Neural crest cell (in vitro differentiated cells): ENCODE measurements around the gene SELENOK. TPM values are rescaled to one million over a fixed set of nuclear protein-coding genes. Genes with fewer than 3 reads are reported as not detected.
A peak's percentile ranks its signal among the peaks of the same experiment; 100 is the strongest.

Experiments
- DNase-seq: peaks from one replicate; pipeline ENCODE4 v3.0.0; 2021; ENCODE audit warnings: low read depth, mixed read lengths, low spot score
- H3K27ac Mint-ChIP-seq: one replicate; pipeline ENCODE4 v1.8.0; 2021; ENCODE audit warnings: mild to moderate bottlenecking, mixed read lengths; ENCODE audit not compliant: unreplicated experiment
- H3K27me3 Mint-ChIP-seq: 2 replicates; pipeline ENCODE4 v1.8.0; 2021; ENCODE audit warnings: low read depth, mild to moderate bottlenecking, mixed read lengths
- H3K36me3 Mint-ChIP-seq: 2 replicates; pipeline ENCODE4 v1.8.0; 2021; ENCODE audit warnings: low read depth, mild to moderate bottlenecking, mixed read lengths
- H3K4me1 Mint-ChIP-seq: 2 replicates; pipeline ENCODE4 v1.8.0; 2021; ENCODE audit warnings: mixed read lengths
- H3K4me3 Mint-ChIP-seq: one replicate; pipeline ENCODE4 v1.8.0; 2021; ENCODE audit warnings: mild to moderate bottlenecking, mixed read lengths
- H3K9me3 Mint-ChIP-seq: 2 replicates; pipeline ENCODE4 v1.8.0; 2021; ENCODE audit warnings: mixed read lengths
- CTCF ChIP-seq: fragments of 200-600 bp; sonication (generic); conservative IDR thresholded peaks from 2 replicates; pipeline ENCODE4 v1.5.0; 2021; ENCODE audit warnings: antibody characterized with exemption, mild to moderate bottlenecking
- total RNA-seq: library from RNA; stranded (reverse); gene quantifications from 2 replicates; pipeline ENCODE4 v1.2.1, GENCODE V29; 2021

Gene SELENOK
- total RNA-seq, 1 donor from 2014 or later, result 39.2 TPM

- Mint-ChIP-seq H3K4me3 (peak overlapping the region; percentile 98), H3K27ac (peak overlapping the region; percentile 96), H3K4me1 (peaks cover 36% of the 10 kb centered on the region), H3K27me3 (peaks cover 47% of the 10 kb centered on the region), H3K9me3 (peaks cover 6% of the 10 kb centered on the region), H3K36me3 (peaks cover 2% of the 10 kb centered on the region)
- TF ChIP-seq CTCF, result no peak
- DNase-seq, result no peak
These were observed 603 bp upstream of the SELENOK start for GRCh38 chr3:53892286-53892637.

GRCh38 chr3:53890726-53891475 lies 758 bp downstream of the SELENOK start:
- no peak for DNase-seq
- peaks cover 2% of the 10 kb centered on the region for H3K36me3 Mint-ChIP-seq

GRCh38 chr3:53888232-53888631 lies 3.4 kb downstream of the SELENOK start:
- Mint-ChIP-seq H3K36me3 (peaks cover 2% of the 10 kb centered on the region), H3K4me3 (peak overlapping the region; percentile 75), H3K9me3 (peaks cover 4% of the 10 kb centered on the region), H3K4me1 (peaks cover 38% of the 10 kb centered on the region), H3K27me3 (peaks cover 10% of the 10 kb centered on the region), H3K27ac (no peak overlapping the region)
- TF ChIP-seq CTCF, result no peak
- no peak for DNase-seq

More at GRCh38 chr3:53890726-53891475, 758 bp downstream of the SELENOK start:
- peaks cover 33% of the 10 kb centered on the region for H3K27me3 Mint-ChIP-seq
- H3K4me3 Mint-ChIP-seq, result peak overlapping the region; percentile 98
- H3K4me1 Mint-ChIP-seq, result peaks cover 36% of the 10 kb centered on the region
- peak overlapping the region; percentile 96 for H3K27ac Mint-ChIP-seq
- H3K9me3 Mint-ChIP-seq, result peaks cover 6% of the 10 kb centered on the region
- TF ChIP-seq CTCF, result no peak

GRCh38 chr3:53887446-53887845 lies 4.2 kb downstream of the SELENOK start:
- DNase-seq, result no peak
- no peak for TF ChIP-seq CTCF
- Mint-ChIP-seq H3K9me3 (no peaks in the 10 kb centered on the region), H3K4me1 (peaks cover 36% of the 10 kb centered on the region), H3K4me3 (peak overlapping the region; percentile 16), H3K27ac (no peak overlapping the region), H3K27me3 (peaks cover 6% of the 10 kb centered on the region), H3K36me3 (peaks cover 5% of the 10 kb centered on the region)

GRCh38 chr3:53885239-53885638 lies 6.4 kb downstream of the SELENOK start:
- Mint-ChIP-seq H3K9me3 (no peaks in the 10 kb centered on the region), H3K27ac (no peak overlapping the region), H3K4me3 (no peak overlapping the region), H3K27me3 (no peaks in the 10 kb centered on the region), H3K36me3 (peaks cover 5% of the 10 kb centered on the region), H3K4me1 (peaks cover 30% of the 10 kb centered on the region)
- no peak for DNase-seq
- no peak for TF ChIP-seq CTCF
